Heart left ventricle (tissue), 13 donors: Measurements from ENCODE around the gene IGSF10.

Source experiments
- CTCF ChIP-seq, 12 donors: fragments of 200-600 bp; sonication (generic) in 4 of 12; IDR thresholded peaks; one replicate each; pipeline versions ENCODE4 v1.5.0 to v1.8.0; 2018 to 2022; ENCODE audit warnings: antibody characterized with exemption in 12 of 12, mild to moderate bottlenecking in 5 of 12
- POLR2A ChIP-seq, 2 donors: fragments of 450-650 bp; IDR thresholded peaks; one replicate each; pipeline ENCODE4 v1.6.1; 2017; ENCODE audit warnings: antibody characterized with exemption in 2 of 2, mild to moderate bottlenecking in 2 of 2, moderate library complexity in 2 of 2
- donor health status: ischemic (EF 13 %, LVEDD 7.1; RV severe dilation, severe dysfunction).
- donor health status: DM: no; HTN: yes; CAD: no.
- donor health status: DM: no; HTN: no; CAD: no.
- donor health status: ischemic (EF 25% LVEDD 6.9; RV normal size, moderate dysfunction).
- donor health status: ischemic (EF 25% LVEDD 5.7; RV mildly dilated, moderate dysfunction).
- donor health status: ischemic (EF 35%, LVEDD 5.7; RV mildly dilated, moderate dysfunction).
- donor health status: nonischemic (EF 11% LVEDD 7.7; RV severe dilation, severe dysfunction).
- donor health status: DM: yes; HTN: yes; CAD: no.
- donor health status: PGD.
- donor health status: ischemic (EF 29% LVEDD 5.4; RV normal size, mild dysfunction).
- donor health status: nonischemic (EF 23%, LVEDD 6.1; RV moderate dilation, normal function).

- TF ChIP-seq CTCF (IDR thresholded peaks at IDR 0.05): no peak
- TF ChIP-seq POLR2A (IDR thresholded peaks at IDR 0.05): no peak
These were observed 41.1 kb downstream of the IGSF10 start for GRCh38 chr3:151419806-151420205.
